Stimulated activated naive CD8-positive, alpha-beta T cell treated with anti-CD3 and anti-CD28 coated beads, Interleukin-15, Interleukin-2, amounts not matched to agents 100 U/mL and 50 U/mL, for 24 hours (primary cell): Measurements from ENCODE around the gene RNASE7.

Experiments used
- ATAC-seq: fragments of 150-1000 bp; cut with Tn5 transposase; one replicate; pipeline ENCODE4 v1.10.0; 2021
- DNase-seq: peaks from one replicate; pipeline ENCODE4 v3.0.0; 2021

The RNASE7 gene

DNA sequence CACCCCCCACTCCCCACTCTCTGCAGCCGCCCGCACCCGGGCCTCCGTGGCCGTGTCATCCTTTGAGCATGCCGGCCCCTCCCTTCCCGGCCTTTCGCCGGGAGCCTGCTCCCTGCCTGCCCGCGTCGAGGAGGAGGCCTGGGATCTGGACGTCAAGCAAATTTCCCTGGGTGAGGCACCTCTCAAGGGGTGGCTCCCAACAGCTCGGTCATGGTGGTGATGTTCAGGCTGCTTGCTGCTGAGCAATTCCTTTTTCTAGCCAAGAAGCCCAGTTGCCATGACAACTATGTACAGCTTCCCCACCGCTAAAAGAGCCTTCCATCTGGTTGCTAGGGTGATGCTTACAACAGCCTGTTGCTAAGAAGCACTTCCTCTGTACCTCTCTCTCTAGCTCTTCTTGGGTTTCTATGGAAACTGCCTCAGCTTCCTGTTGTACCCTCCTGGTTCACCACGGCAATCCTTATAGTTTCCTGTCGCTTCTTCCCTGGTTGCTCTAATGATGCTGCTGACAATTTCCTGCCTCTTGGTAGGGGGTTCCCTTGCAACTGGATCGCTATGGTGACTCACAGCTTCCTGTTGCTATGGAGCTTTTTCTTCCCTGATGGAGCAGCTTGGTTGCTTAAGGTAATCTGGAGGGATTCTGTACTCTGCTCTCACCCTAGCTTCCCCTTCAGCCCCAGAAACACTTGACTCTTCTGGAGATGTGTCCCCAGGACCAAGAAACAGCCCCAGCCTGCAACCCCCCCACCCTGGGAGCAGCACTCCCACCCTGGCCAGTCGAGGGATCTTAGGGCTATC is 45.3 kb downstream of the RNASE7 start:
- peak; percentile 41 for DNase-seq
- peak; percentile 69 for ATAC-seq

- ATAC-seq (no peak), DNase-seq (no peak)
Observed at GRCh38 chr14:21088687-21089086, 46.5 kb downstream of the RNASE7 start.

DNA sequence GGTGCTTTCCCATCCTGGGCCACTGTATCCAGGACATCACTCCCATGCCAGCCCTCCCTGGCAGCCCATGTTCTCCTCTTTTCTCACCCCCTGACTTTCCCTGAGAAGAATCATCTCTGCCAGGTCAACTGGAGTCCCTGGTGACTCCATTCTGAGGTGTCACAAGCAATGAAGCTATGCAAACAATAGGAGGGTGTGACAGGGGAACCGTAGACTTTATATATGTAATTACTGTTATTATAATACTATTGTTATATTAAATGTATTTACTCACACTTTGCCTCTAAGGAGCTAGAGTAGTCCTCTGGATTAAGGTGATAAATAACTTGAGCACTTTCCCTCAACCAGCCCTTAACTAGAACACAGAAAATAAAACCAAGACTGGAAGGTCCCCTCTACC is 47.1 kb downstream of the RNASE7 start:
- ATAC-seq (no peak), DNase-seq (no peak)

DNA sequence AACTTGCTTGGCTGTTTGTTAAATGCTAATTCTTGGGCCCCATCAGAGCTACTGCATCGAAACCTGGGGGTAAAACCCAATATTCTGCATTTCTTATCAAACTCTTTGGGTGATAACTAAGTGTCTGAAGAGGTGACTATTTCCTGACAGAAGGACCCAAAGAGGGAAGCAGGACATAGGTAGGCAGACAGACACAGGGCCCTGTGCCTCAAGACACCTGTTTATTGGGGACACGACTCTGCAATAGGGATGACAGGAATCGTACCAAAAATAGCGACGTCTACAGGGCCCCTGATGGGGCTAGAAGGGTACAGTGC is 47.7 kb downstream of the RNASE7 start:
- ATAC-seq (no peak), DNase-seq (no peak)

DNA sequence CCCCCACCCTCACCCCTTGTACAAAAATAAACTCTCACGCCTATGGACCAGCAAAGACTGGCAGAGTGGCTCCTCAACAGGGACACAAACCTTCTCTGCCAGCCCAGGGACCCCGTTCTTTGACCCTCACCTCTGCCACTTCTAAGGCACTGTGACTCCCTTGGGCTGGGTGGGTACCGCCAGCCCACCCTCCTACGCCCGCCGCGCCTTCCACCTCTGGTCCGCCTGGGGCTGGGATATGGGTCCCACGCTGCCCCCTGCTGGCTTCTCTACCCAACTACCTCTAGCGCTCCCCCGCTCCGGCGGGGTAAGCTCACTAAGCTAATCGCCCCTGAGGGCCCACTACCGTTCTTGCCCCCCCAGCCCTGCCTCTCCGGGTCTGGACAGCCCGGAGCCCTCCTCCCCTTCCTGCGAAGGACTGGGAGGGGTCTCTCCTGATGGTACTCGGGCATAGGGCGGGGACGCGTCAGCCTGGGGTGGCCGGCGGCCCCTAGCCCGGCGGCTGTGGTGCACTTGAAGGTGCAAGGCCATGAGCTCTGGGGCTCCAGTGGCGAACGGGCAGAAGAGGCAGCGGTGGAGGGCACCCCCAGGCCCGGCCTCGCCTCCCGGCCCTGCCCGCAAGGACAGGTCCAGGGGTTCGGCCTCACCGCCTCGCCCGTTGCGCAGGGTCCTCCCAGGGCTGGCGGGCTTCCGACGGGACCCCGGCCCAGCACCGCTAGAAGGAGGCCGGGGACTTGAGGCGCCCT is 48.2 kb downstream of the RNASE7 start:
- peak; percentile 61 for DNase-seq
- ATAC-seq, result no peak

DNA sequence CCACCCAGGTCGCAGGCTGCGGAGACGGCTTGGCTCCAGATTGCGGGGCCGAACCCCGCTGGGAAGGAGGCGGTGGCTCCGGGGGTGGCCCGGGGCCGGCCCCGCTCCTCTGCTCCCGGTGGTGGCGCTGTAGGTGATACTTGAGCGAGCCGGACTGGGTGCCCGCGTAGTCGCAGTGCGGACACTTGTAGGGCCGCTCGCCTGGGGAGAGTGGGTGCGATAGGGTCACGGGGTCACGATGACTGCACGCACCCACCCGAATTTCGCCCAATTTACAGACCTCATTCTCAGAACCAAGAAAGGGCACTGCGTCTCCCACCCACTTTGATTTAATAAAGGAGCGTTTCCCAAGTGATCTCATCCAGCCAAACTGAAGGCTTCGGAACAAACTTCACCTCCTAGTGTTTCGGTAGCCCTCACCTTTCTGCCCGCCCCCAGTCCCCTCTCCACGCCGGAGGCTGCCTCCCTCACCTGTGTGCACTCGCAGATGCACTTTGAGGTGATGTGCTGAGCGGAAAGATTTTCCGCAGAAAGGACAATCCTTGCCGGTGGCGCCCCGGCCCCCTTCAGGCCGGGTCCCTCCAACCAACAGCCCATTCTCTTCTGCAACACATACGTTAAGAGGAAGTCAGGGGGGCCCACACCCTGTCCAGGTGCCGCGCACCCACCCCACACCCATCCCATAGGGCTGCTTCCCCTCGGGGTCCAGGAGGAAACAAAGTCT is 48.9 kb downstream of the RNASE7 start:
- DNase-seq, result no peak
- ATAC-seq, result no peak

GRCh38 chr14:21091821-21092272 is 49.7 kb downstream of the RNASE7 start:
- no peak for DNase-seq
- no peak for ATAC-seq

- DNase-seq (peak; percentile 94), ATAC-seq (peak; percentile 82)
Observed at GRCh38 chr14:21092273-21093011, 50.3 kb downstream of the RNASE7 start.

- DNase-seq, result no peak
- ATAC-seq, result no peak
Observed at GRCh38 chr14:21093018-21093417, 50.9 kb downstream of the RNASE7 start.
